Panc1 (cell line): Measurements from ENCODE around the gene SLC17A5. TPM values are rescaled to one million over a fixed set of nuclear protein-coding genes. Genes with fewer than 3 reads are reported as not detected.

ENCODE experiments used
- ATAC-seq: fragments of 200-7000 bp; cut with Tn5 transposase; 2 replicates; pipeline ENCODE4 v1.9.1; 2020; ENCODE audit warnings: mild to moderate bottlenecking, moderate library complexity
- BruUV-seq: library from RNA; stranded (reverse); fragments of 400-500 nt; replicated peaks from 2 replicates; lab custom pipeline; 2021; lab: Mats Ljungman, UMichigan
- CTCF ChIA-PET: fragments of 300-600 bp; sonication (Branson Sonifier 250); formaldehyde crosslinking; loops from one replicate; lab custom pipeline; 2022; ENCODE audit warnings: antibody characterized with exemption; lab: Charles Lee
- POLR2A ChIA-PET: fragments of 300-600 bp; sonication (Branson Sonifier 250); formaldehyde crosslinking; loops from one replicate; lab custom pipeline; 2022; ENCODE audit warnings: antibody characterized with exemption; lab: Charles Lee
- DNase-seq: peaks from one replicate; pipeline ENCODE4 v3.0.0-alpha.2; 2010; ENCODE audit warnings: low read depth, low spot score
- H3K27ac ChIP-seq: 2 replicates; pipeline ENCODE4 v1.5.1; 2011; ENCODE audit warnings: mild to moderate bottlenecking, low read length, inconsistent platforms
- H3K27me3 ChIP-seq: fragments of 200-500 bp; sonication (Bioruptor generic); 2 replicates; pipeline ENCODE4 v1.6.0; 2014; ENCODE audit warnings: low read length, inconsistent platforms; ENCODE audit not compliant: control insufficient read depth, insufficient read depth
- H3K36me3 ChIP-seq: fragments of 200-500 bp; sonication (Bioruptor generic); 2 replicates; pipeline ENCODE4 v1.5.1; 2014; ENCODE audit warnings: inconsistent platforms, mild to moderate bottlenecking, low read length, moderate library complexity; ENCODE audit not compliant: control insufficient read depth, insufficient read depth
- H3K4me1 ChIP-seq: 2 replicates; pipeline ENCODE4 v1.5.1; 2011; ENCODE audit warnings: inconsistent platforms, mild to moderate bottlenecking, low read length, moderate library complexity; ENCODE audit not compliant: control insufficient read depth, insufficient read depth
- H3K4me3 ChIP-seq, 2 experiments: 2 replicates each; pipeline ENCODE4 v1.5.1; 2011 to 2012; ENCODE audit warnings: low read depth in 2 of 2, low read length in 2 of 2, mild to moderate bottlenecking in 2 of 2, inconsistent platforms in 1 of 2, moderate library complexity in 1 of 2
- H3K9me3 ChIP-seq: fragments of 200-500 bp; sonication (Bioruptor generic); 2 replicates; pipeline ENCODE4 v1.5.1; 2014; ENCODE audit warnings: low read depth, mild to moderate bottlenecking, inconsistent platforms, low read length, moderate library complexity; ENCODE audit not compliant: control insufficient read depth, insufficient read depth
- POLR2AphosphoS5 ChIP-seq: IDR thresholded peaks from 2 replicates; pipeline ENCODE4 v1.6.1; 2012; ENCODE audit warnings: mild to moderate bottlenecking, low read depth, low read length, moderate library complexity
- SIN3A ChIP-seq: IDR thresholded peaks from 2 replicates; pipeline ENCODE4 v1.6.1; 2012; ENCODE audit warnings: low read depth, mild to moderate bottlenecking, low read length, moderate library complexity, borderline replicate concordance; ENCODE audit not compliant: insufficient read depth
- TCF7L2 ChIP-seq: IDR thresholded peaks from 2 replicates; pipeline ENCODE4 v1.6.1; 2011; ENCODE audit warnings: mild to moderate bottlenecking, low read depth, low read length, inconsistent platforms
- in situ Hi-C: cut with HindIII; loops from 2 replicates; pipeline ENCODE4 v1.10.0; 2016; ENCODE audit warnings: low sequenced_read_pairs, low pct_unique_long_range_greater_than_20kb
- intact Hi-C: fragments of 100-400 bp; cut with micrococcal nuclease; formaldehyde crosslinking; loops from one replicate; pipeline ENCODE4 v1.10.0; 2022; ENCODE audit not compliant: unreplicated experiment
- total RNA-seq: library from RNA; stranded (reverse); gene quantifications from one replicate; pipeline ENCODE4 v1.2.1, GENCODE V29; 2021; ENCODE audit not compliant: unreplicated experiment
- TF ChIP-seq, protein P1 (sequence below): fragments of 450-650 bp; IDR thresholded peaks from 2 replicates; pipeline ENCODE4 v1.5.1; 2017; ENCODE audit warnings: mild to moderate bottlenecking
- TF ChIP-seq, protein P2 (sequence below), 2 experiments: IDR thresholded peaks; 2 replicates each; pipeline ENCODE4 v1.6.1; 2011 to 2012; ENCODE audit warnings: low read depth in 2 of 2, control low read depth in 1 of 2, low read length in 1 of 2, mild to moderate bottlenecking in 1 of 2, moderate library complexity in 1 of 2; ENCODE audit not compliant: insufficient read depth in 1 of 2

The SLC17A5 gene
- total RNA-seq, 1 experiment from 2014 or later, result 20.6 TPM

- peak; percentile 60 for DNase-seq
- peak overlapping the region; percentile 100 for H3K27ac ChIP-seq
- ATAC-seq, result peak; percentile 76
- peak overlapping the region in 1 of 2 experiments; percentile 55; a peak in 2 of 4 replicates for H3K4me3 ChIP-seq
- H3K27me3 ChIP-seq, result no peaks in the 10 kb centered on the region
- peaks cover 45% of the 10 kb centered on the region for H3K4me1 ChIP-seq
- peaks cover 4% of the 10 kb centered on the region; the same call in 1 of the 2 replicates for H3K9me3 ChIP-seq
- CTCF ChIA-PET, result interaction anchor here (0.6 to 0.9 kb wide), 2 partner anchors 66 to 163 kb away, joined by 6 to 8 read pairs; no protein-coding TSS in a partner anchor
- intact Hi-C loops (loop anchor here (2.0 kb wide), 1 partner anchor 59 kb away; the partner anchor contains the start of gene EEF1A1), in situ Hi-C loops (no loop called here)
- TF ChIP-seq SIN3A, result 0 out of 2 replicates have a peak, but pooled peaks have one; percentile 33
- TF ChIP-seq, protein P1, sequence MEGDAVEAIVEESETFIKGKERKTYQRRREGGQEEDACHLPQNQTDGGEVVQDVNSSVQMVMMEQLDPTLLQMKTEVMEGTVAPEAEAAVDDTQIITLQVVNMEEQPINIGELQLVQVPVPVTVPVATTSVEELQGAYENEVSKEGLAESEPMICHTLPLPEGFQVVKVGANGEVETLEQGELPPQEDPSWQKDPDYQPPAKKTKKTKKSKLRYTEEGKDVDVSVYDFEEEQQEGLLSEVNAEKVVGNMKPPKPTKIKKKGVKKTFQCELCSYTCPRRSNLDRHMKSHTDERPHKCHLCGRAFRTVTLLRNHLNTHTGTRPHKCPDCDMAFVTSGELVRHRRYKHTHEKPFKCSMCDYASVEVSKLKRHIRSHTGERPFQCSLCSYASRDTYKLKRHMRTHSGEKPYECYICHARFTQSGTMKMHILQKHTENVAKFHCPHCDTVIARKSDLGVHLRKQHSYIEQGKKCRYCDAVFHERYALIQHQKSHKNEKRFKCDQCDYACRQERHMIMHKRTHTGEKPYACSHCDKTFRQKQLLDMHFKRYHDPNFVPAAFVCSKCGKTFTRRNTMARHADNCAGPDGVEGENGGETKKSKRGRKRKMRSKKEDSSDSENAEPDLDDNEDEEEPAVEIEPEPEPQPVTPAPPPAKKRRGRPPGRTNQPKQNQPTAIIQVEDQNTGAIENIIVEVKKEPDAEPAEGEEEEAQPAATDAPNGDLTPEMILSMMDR, result no peak
- H3K36me3 ChIP-seq, result no peaks in the 10 kb centered on the region
- BruUV-seq, result no TSS peak
- POLR2A ChIA-PET, result interaction anchor here (0.6 to 2.5 kb wide), 9 partner anchors 21 to 88 kb away, joined by 3 to 16 read pairs (median 5); partner anchors contain the start of gene EEF1A1
Measured at GRCh38 chr6:73579851-73580246, 73.9 kb downstream of the SLC17A5 start.

DNA sequence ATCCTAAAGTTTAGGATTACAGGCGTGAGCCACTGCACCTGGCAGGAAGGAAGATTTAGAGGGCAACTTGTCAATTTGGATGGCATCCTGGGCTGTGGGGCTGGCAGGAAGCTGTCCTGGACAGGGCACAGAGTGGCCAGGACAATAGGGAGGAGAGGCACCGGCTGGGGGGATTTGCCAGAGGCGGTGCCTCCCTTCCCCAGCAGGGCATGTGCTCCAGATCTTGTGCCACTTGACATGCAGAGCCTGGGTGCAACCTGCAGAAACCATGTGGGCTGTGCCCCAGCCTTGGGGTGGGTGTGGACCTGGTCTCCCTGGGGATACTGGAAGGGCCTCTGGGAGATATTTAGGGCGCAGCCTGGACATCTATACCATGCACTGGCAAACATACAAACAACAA is 74.4 kb downstream of the SLC17A5 start:
- Histone ChIP-seq H3K36me3 (no peaks in the 10 kb centered on the region), H3K4me1 (peaks cover 42% of the 10 kb centered on the region), H3K27me3 (no peaks in the 10 kb centered on the region), H3K4me3 (no peak overlapping the region), H3K27ac (peak overlapping the region; percentile 100), H3K9me3 (peaks cover 4% of the 10 kb centered on the region; the same call in 1 of the 2 replicates)
- DNase-seq, result no peak
- intact Hi-C loops (no loop called here), in situ Hi-C loops (no loop called here)
- ChIA-PET CTCF (interaction anchor here (0.6 to 0.9 kb wide), 2 partner anchors 57 to 163 kb away, joined by 5 to 8 read pairs; no protein-coding TSS in a partner anchor), POLR2A (interaction anchor here (0.6 to 2.5 kb wide), 8 partner anchors 20 to 88 kb away, joined by 3 to 16 read pairs (median 8); partner anchors contain the start of gene EEF1A1)
- ATAC-seq, result peak; percentile 59
- TF ChIP-seq SIN3A (no peak), POLR2AphosphoS5 (no peak), TCF7L2 (no peak)
- TF ChIP-seq, protein P1, result no peak
- TF ChIP-seq, protein P2, sequence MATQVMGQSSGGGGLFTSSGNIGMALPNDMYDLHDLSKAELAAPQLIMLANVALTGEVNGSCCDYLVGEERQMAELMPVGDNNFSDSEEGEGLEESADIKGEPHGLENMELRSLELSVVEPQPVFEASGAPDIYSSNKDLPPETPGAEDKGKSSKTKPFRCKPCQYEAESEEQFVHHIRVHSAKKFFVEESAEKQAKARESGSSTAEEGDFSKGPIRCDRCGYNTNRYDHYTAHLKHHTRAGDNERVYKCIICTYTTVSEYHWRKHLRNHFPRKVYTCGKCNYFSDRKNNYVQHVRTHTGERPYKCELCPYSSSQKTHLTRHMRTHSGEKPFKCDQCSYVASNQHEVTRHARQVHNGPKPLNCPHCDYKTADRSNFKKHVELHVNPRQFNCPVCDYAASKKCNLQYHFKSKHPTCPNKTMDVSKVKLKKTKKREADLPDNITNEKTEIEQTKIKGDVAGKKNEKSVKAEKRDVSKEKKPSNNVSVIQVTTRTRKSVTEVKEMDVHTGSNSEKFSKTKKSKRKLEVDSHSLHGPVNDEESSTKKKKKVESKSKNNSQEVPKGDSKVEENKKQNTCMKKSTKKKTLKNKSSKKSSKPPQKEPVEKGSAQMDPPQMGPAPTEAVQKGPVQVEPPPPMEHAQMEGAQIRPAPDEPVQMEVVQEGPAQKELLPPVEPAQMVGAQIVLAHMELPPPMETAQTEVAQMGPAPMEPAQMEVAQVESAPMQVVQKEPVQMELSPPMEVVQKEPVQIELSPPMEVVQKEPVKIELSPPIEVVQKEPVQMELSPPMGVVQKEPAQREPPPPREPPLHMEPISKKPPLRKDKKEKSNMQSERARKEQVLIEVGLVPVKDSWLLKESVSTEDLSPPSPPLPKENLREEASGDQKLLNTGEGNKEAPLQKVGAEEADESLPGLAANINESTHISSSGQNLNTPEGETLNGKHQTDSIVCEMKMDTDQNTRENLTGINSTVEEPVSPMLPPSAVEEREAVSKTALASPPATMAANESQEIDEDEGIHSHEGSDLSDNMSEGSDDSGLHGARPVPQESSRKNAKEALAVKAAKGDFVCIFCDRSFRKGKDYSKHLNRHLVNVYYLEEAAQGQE (IDR thresholded peaks at IDR 0.05; ENCODE audit: insufficient read depth in 1 of 2, low read depth in 2 of 2, low read length in 1 of 2), result no peak
- TSS peak; percentile 95 for BruUV-seq
